Measurements from ENCODE around the gene FBXO22.

Gene FBXO22

GRCh38 chr15:75943713-75944215 lies 40.1 kb downstream of the FBXO22 start:
- H3K27ac Mint-ChIP-seq: no peak overlapping the region
- peaks cover 23% of the 10 kb centered on the region for H3K36me3 Mint-ChIP-seq (ENCODE audit: low read depth)
- peaks cover 5% of the 10 kb centered on the region for H3K9me3 Mint-ChIP-seq
- no peaks in the 10 kb centered on the region for H3K4me1 Mint-ChIP-seq
- no peak overlapping the region for H3K4me3 Mint-ChIP-seq
- H3K27me3 Mint-ChIP-seq (ENCODE audit: low read depth): no peaks in the 10 kb centered on the region
- TF ChIP-seq CTCF (IDR thresholded peaks at IDR 0.05; ENCODE audit: unreplicated experiment in 3 of 3): no peak

- Mint-ChIP-seq H3K36me3 (ENCODE audit: low read depth) (peaks cover 2% of the 10 kb centered on the region), H3K27ac (no peak overlapping the region), H3K9me3 (no peaks in the 10 kb centered on the region), H3K27me3 (ENCODE audit: low read depth) (no peaks in the 10 kb centered on the region), H3K4me1 (no peaks in the 10 kb centered on the region), H3K4me3 (no peak overlapping the region)
- no peak for TF ChIP-seq CTCF (IDR thresholded peaks at IDR 0.05; ENCODE audit: unreplicated experiment in 3 of 3)
Measured at GRCh38 chr15:75945953-75946352, 42.3 kb downstream of the FBXO22 start.

- TF ChIP-seq CTCF (IDR thresholded peaks at IDR 0.05; ENCODE audit: unreplicated experiment in 3 of 3): no peak
- H3K4me1 Mint-ChIP-seq: no peaks in the 10 kb centered on the region
- H3K27me3 Mint-ChIP-seq (ENCODE audit: low read depth): no peaks in the 10 kb centered on the region
- no peak overlapping the region for H3K4me3 Mint-ChIP-seq
- no peaks in the 10 kb centered on the region for H3K9me3 Mint-ChIP-seq
- H3K27ac Mint-ChIP-seq: no peak overlapping the region
- no peaks in the 10 kb centered on the region for H3K36me3 Mint-ChIP-seq (ENCODE audit: low read depth)
Measured at GRCh38 chr15:75947092-75947491, 43.4 kb downstream of the FBXO22 start.

- no peaks in the 10 kb centered on the region for H3K4me1 Mint-ChIP-seq
- TF ChIP-seq CTCF (IDR thresholded peaks at IDR 0.05; ENCODE audit: unreplicated experiment in 3 of 3): no peak
- H3K36me3 Mint-ChIP-seq (ENCODE audit: low read depth): no peaks in the 10 kb centered on the region
- no peaks in the 10 kb centered on the region for H3K27me3 Mint-ChIP-seq (ENCODE audit: low read depth)
- no peak overlapping the region for H3K27ac Mint-ChIP-seq
- H3K4me3 Mint-ChIP-seq: no peak overlapping the region
- H3K9me3 Mint-ChIP-seq: no peaks in the 10 kb centered on the region
Measured at GRCh38 chr15:75948761-75949296, 45.2 kb downstream of the FBXO22 start.

- Mint-ChIP-seq H3K27ac (no peak overlapping the region), H3K27me3 (ENCODE audit: low read depth) (no peaks in the 10 kb centered on the region), H3K4me1 (no peaks in the 10 kb centered on the region), H3K4me3 (no peak overlapping the region), H3K9me3 (no peaks in the 10 kb centered on the region), H3K36me3 (ENCODE audit: low read depth) (no peaks in the 10 kb centered on the region)
- no peak for TF ChIP-seq CTCF (IDR thresholded peaks at IDR 0.05; ENCODE audit: unreplicated experiment in 3 of 3)
Measured at GRCh38 chr15:75952525-75952924, 48.8 kb downstream of the FBXO22 start.

GRCh38 chr15:75955720-75956119 lies 52.0 kb downstream of the FBXO22 start:
- H3K4me1 Mint-ChIP-seq: no peaks in the 10 kb centered on the region
- TF ChIP-seq CTCF (IDR thresholded peaks at IDR 0.05; ENCODE audit: unreplicated experiment in 3 of 3): no peak
- H3K9me3 Mint-ChIP-seq: no peaks in the 10 kb centered on the region
- H3K27ac Mint-ChIP-seq: no peak overlapping the region
- H3K27me3 Mint-ChIP-seq (ENCODE audit: low read depth): no peaks in the 10 kb centered on the region
- H3K36me3 Mint-ChIP-seq (ENCODE audit: low read depth): no peaks in the 10 kb centered on the region
- no peak overlapping the region for H3K4me3 Mint-ChIP-seq

Measured in nephron (organoid).